Ishikawa (cell line): ENCODE data around the gene ZFAND3.

Experiments
- EGR1 ChIP-seq: IDR thresholded peaks from 2 replicates; pipeline ENCODE4 v1.6.1; 2012
- TF ChIP-seq, protein P1 (sequence below): IDR thresholded peaks from 2 replicates; pipeline ENCODE4 v1.6.1; 2012

DNA sequence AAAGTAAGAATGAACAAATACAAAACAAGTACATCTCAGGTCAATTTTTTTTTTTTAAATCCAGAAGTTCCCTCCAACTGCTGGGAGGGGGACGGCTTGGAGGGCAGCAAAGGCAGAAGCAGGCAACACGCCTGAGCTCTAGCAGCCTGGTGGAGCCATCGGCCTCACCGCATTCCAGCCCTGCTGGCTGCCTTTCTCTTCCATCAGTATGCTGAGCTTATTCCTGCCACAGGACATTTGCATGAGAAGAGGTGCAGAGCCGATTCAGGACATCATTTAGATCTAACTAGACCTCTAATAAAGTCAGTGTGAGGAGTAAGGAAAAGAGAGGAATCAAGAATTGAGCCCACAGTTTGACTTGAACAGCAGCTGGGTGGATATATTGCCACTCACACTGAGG is 318.8 kb downstream of the ZFAND3 start:
- no peak for TF ChIP-seq EGR1
- TF ChIP-seq, protein P1, sequence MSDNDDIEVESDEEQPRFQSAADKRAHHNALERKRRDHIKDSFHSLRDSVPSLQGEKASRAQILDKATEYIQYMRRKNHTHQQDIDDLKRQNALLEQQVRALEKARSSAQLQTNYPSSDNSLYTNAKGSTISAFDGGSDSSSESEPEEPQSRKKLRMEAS = no peak
